Esophagus (tissue), 2 donors: ENCODE data around the gene TBC1D23. TPM values are rescaled to one million over a fixed set of nuclear protein-coding genes. Genes with fewer than 3 reads are reported as not detected.

Experiments used
- H3K27ac ChIP-seq, 2 donors: one replicate each; pipeline ENCODE4 v1.5.1; 2013; ENCODE audit warnings: low read depth in 2 of 2, mild to moderate bottlenecking in 2 of 2, inconsistent platforms in 1 of 2, low read length in 1 of 2, moderate library complexity in 1 of 2
- H3K27me3 ChIP-seq, 2 donors: one replicate each; pipeline ENCODE4 v1.6.1; 2013; ENCODE audit warnings: low read length in 2 of 2, control low read depth in 1 of 2, mild to moderate bottlenecking in 1 of 2; ENCODE audit not compliant: insufficient read depth in 2 of 2, control insufficient read depth in 1 of 2
- H3K36me3 ChIP-seq, 2 donors: one replicate each; pipeline ENCODE4 v1.6.1; 2013; ENCODE audit warnings: low read length in 1 of 2; ENCODE audit not compliant: control insufficient read depth in 2 of 2, insufficient read depth in 2 of 2
- H3K4me1 ChIP-seq, 2 donors: one replicate each; pipeline ENCODE4 v1.6.1; 2013; ENCODE audit warnings: low read length in 1 of 2; ENCODE audit not compliant: control insufficient read depth in 2 of 2, insufficient read depth in 2 of 2
- H3K4me3 ChIP-seq, 2 donors: one replicate each; pipeline ENCODE4 v1.5.1; 2013; ENCODE audit warnings: low read length in 2 of 2, mild to moderate bottlenecking in 2 of 2, low read depth in 1 of 2, moderate library complexity in 1 of 2
- H3K9me3 ChIP-seq, 2 donors: one replicate each; pipeline ENCODE4 v1.6.1; 2013; ENCODE audit warnings: mild to moderate bottlenecking in 2 of 2, low read depth in 1 of 2, low read length in 1 of 2, moderate library complexity in 1 of 2; ENCODE audit not compliant: control insufficient read depth in 2 of 2, insufficient read depth in 1 of 2
- WGBS, 2 donors: extraction: QIAGEN DNeasy Blood & Tissue Kit; methylation state at CpG; one replicate each; pipeline ENCODE4 v1.1.7; 2013; 5-methylcytosine and 5-hydroxymethylcytosine counted together
- polyA plus RNA-seq, 2 donors: library from polyadenylated mRNA; stranded (reverse); fragments of 200-250 nt; gene quantifications; one replicate each; pipeline ENCODE4 v1.2.3, GENCODE V29; 2013
- donor health status: healthy with polysubstance abuse.
- donor health status: Bipolar disorder and iron deficiency.

TBC1D23 gene
- polyA plus RNA-seq, 2 donors: 12.6 to 17.4 TPM

- H3K4me1 ChIP-seq: no peaks in the 10 kb centered on the region
- 52 to 68% methylated on average over 1 of the region's 1 CpG for WGBS, 2 donors
- no peaks in the 10 kb centered on the region for H3K36me3 ChIP-seq
- no peaks in the 10 kb centered on the region for H3K27me3 ChIP-seq
- H3K4me3 ChIP-seq: no peak overlapping the region
- H3K27ac ChIP-seq: no peak overlapping the region
- H3K9me3 ChIP-seq: no peaks in the 10 kb centered on the region
Measured at GRCh38 chr3:100277255-100277800, 16.5 kb downstream of the TBC1D23 start.

GRCh38 chr3:100278910-100279309 lies 18.1 kb downstream of the TBC1D23 start:
- Histone ChIP-seq H3K27ac (no peak overlapping the region), H3K4me1 (no peaks in the 10 kb centered on the region), H3K36me3 (no peaks in the 10 kb centered on the region), H3K27me3 (no peaks in the 10 kb centered on the region), H3K9me3 (no peaks in the 10 kb centered on the region), H3K4me3 (no peak overlapping the region)
- 82 to 86% methylated on average over 2 of the region's 2 CpGs for WGBS, 2 donors

GRCh38 chr3:100288288-100288894 lies 27.6 kb downstream of the TBC1D23 start:
- no peaks in the 10 kb centered on the region for H3K4me1 ChIP-seq
- no peak overlapping the region for H3K27ac ChIP-seq
- no peaks in the 10 kb centered on the region for H3K27me3 ChIP-seq
- H3K9me3 ChIP-seq: no peaks in the 10 kb centered on the region
- peaks cover 0 to 2% of the 10 kb centered on the region in 2 donors for H3K36me3 ChIP-seq
- H3K4me3 ChIP-seq: no peak overlapping the region

GRCh38 chr3:100289339-100289738 lies 28.5 kb downstream of the TBC1D23 start:
- no peaks in the 10 kb centered on the region for H3K4me1 ChIP-seq
- H3K27ac ChIP-seq: no peak overlapping the region
- 78 to 79% methylated on average over 2 of the region's 2 CpGs for WGBS, 2 donors
- H3K4me3 ChIP-seq: no peak overlapping the region
- peaks cover 0 to 2% of the 10 kb centered on the region in 2 donors for H3K36me3 ChIP-seq
- no peaks in the 10 kb centered on the region for H3K27me3 ChIP-seq
- H3K9me3 ChIP-seq: no peaks in the 10 kb centered on the region

- Histone ChIP-seq H3K27ac (no peak overlapping the region), H3K4me3 (no peak overlapping the region), H3K9me3 (no peaks in the 10 kb centered on the region), H3K27me3 (no peaks in the 10 kb centered on the region), H3K36me3 (no peaks in the 10 kb centered on the region), H3K4me1 (no peaks in the 10 kb centered on the region)
- 87 to 93% methylated on average over 1 of the region's 1 CpG for WGBS, 2 donors
Measured at GRCh38 chr3:100295089-100295488, 34.3 kb downstream of the TBC1D23 start.

GRCh38 chr3:100297784-100298183 lies 37.0 kb downstream of the TBC1D23 start:
- no peaks in the 10 kb centered on the region for H3K4me1 ChIP-seq
- H3K36me3 ChIP-seq: peaks cover 2 to 4% of the 10 kb centered on the region in 2 donors
- no peak overlapping the region for H3K27ac ChIP-seq
- H3K9me3 ChIP-seq: no peaks in the 10 kb centered on the region
- 75 to 85% methylated on average over 2 of the region's 2 CpGs for WGBS, 2 donors
- H3K4me3 ChIP-seq: no peak overlapping the region
- H3K27me3 ChIP-seq: no peaks in the 10 kb centered on the region

- H3K36me3 ChIP-seq: peaks cover 2 to 4% of the 10 kb centered on the region in 2 donors
- 73 to 74% methylated on average over 4 of the region's 4 CpGs for WGBS, 2 donors
- H3K27ac ChIP-seq: no peak overlapping the region
- H3K9me3 ChIP-seq: no peaks in the 10 kb centered on the region
- H3K4me1 ChIP-seq: no peaks in the 10 kb centered on the region
- no peak overlapping the region for H3K4me3 ChIP-seq
- no peaks in the 10 kb centered on the region for H3K27me3 ChIP-seq
Measured at GRCh38 chr3:100299016-100299415, 38.2 kb downstream of the TBC1D23 start.

GRCh38 chr3:100306695-100307094 lies 45.9 kb downstream of the TBC1D23 start:
- Histone ChIP-seq H3K36me3 (peaks cover 2% of the 10 kb centered on the region in 2 donors), H3K27ac (no peak overlapping the region), H3K4me1 (no peaks in the 10 kb centered on the region), H3K9me3 (no peaks in the 10 kb centered on the region), H3K27me3 (no peaks in the 10 kb centered on the region), H3K4me3 (no peak overlapping the region)
- WGBS, 2 donors: 81 to 92% methylated on average over 1 of the region's 1 CpG

- WGBS, 2 donors: 84 to 86% methylated on average over 3 of the region's 3 CpGs
- Histone ChIP-seq H3K9me3 (no peaks in the 10 kb centered on the region), H3K27ac (no peak overlapping the region), H3K36me3 (no peaks in the 10 kb centered on the region), H3K27me3 (no peaks in the 10 kb centered on the region), H3K4me3 (no peak overlapping the region), H3K4me1 (no peaks in the 10 kb centered on the region)
Measured at GRCh38 chr3:100310355-100310965, 49.7 kb downstream of the TBC1D23 start.

GRCh38 chr3:100311011-100311410 lies 50.2 kb downstream of the TBC1D23 start:
- H3K4me1 ChIP-seq: no peaks in the 10 kb centered on the region
- H3K9me3 ChIP-seq: no peaks in the 10 kb centered on the region
- no peak overlapping the region for H3K4me3 ChIP-seq
- H3K27ac ChIP-seq: no peak overlapping the region
- WGBS, 2 donors: 55 to 61% methylated on average over 2 of the region's 2 CpGs
- H3K36me3 ChIP-seq: no peaks in the 10 kb centered on the region
- H3K27me3 ChIP-seq: no peaks in the 10 kb centered on the region
